Omental fat pad (tissue), 4 donors: ENCODE data around the gene NCBP3. TPM values are rescaled to one million over a fixed set of nuclear protein-coding genes. Genes with fewer than 3 reads are reported as not detected.

Experiments used
- ATAC-seq: fragments of 150-250 bp; one replicate; pipeline ENCODE4 v1.9.1; 2016; ENCODE audit warnings: mild to moderate bottlenecking, moderate library complexity; ENCODE audit not compliant: low FRiP score
- DNase-seq: peaks from one replicate; pipeline ENCODE4 v3.0.0-alpha.2; 2019; ENCODE audit warnings: low spot score
- CTCF ChIP-seq, 3 donors: fragments of 450-650 bp; IDR thresholded peaks; one replicate each; pipeline ENCODE4 v1.5.1; 2016 to 2017; ENCODE audit warnings: antibody characterized with exemption in 3 of 3, mild to moderate bottlenecking in 3 of 3, moderate library complexity in 2 of 3
- total RNA-seq, 4 donors: library from RNA; depleted of rRNA; stranded (reverse); fragments of >200 nt; gene quantifications; one replicate each; pipeline ENCODE4 v1.1.0, GENCODE V29; 2016

Gene NCBP3
- total RNA-seq, 4 donors from 2014 or later = 16.3 to 31.9 (median 23.9) TPM

- ATAC-seq (no peak), DNase-seq (no peak)
- TF ChIP-seq CTCF (IDR thresholded peaks at IDR 0.05) = no peak
Observed at GRCh38 chr17:3887804-3888203, 41.8 kb upstream of the NCBP3 start.

- TF ChIP-seq CTCF (IDR thresholded peaks at IDR 0.05) = no peak
- ATAC-seq (no peak), DNase-seq (no peak)
Observed at GRCh38 chr17:3887394-3887793, 41.3 kb upstream of the NCBP3 start.

- no peak for DNase-seq
- no peak for ATAC-seq
- no peak for TF ChIP-seq CTCF (IDR thresholded peaks at IDR 0.05)
Observed at GRCh38 chr17:3886776-3887175, 40.7 kb upstream of the NCBP3 start.

GRCh38 chr17:3885970-3886369 lies 39.9 kb upstream of the NCBP3 start:
- no peak for ATAC-seq
- no peak for TF ChIP-seq CTCF (IDR thresholded peaks at IDR 0.05)
- no peak for DNase-seq

- no peak for TF ChIP-seq CTCF (IDR thresholded peaks at IDR 0.05)
- DNase-seq (no peak), ATAC-seq (no peak)
Observed at GRCh38 chr17:3885271-3885670, 39.2 kb upstream of the NCBP3 start.

GRCh38 chr17:3884188-3884587 lies 38.1 kb upstream of the NCBP3 start:
- DNase-seq = no peak
- TF ChIP-seq CTCF (IDR thresholded peaks at IDR 0.05) = no peak
- ATAC-seq = no peak

GRCh38 chr17:3882276-3882675 lies 36.2 kb upstream of the NCBP3 start:
- no peak for ATAC-seq
- no peak for TF ChIP-seq CTCF (IDR thresholded peaks at IDR 0.05)
- DNase-seq = no peak
